IPS-20b (cell line): ENCODE measurements around the gene PAX8.

Source experiments
- H3K27ac ChIP-seq: one replicate; pipeline ENCODE4 v1.5.1; 2013; ENCODE audit warnings: low read length
- H3K27me3 ChIP-seq: 2 replicates; pipeline ENCODE4 v1.6.1; 2013; ENCODE audit warnings: mild to moderate bottlenecking, low read length, inconsistent platforms; ENCODE audit not compliant: insufficient read depth
- H3K36me3 ChIP-seq: 2 replicates; pipeline ENCODE4 v1.6.1; 2013; ENCODE audit warnings: low read depth, mild to moderate bottlenecking, inconsistent platforms, low read length, moderate library complexity; ENCODE audit not compliant: insufficient read depth
- H3K4me1 ChIP-seq: 2 replicates; pipeline ENCODE4 v1.6.1; 2013; ENCODE audit warnings: mild to moderate bottlenecking, control low read depth, inconsistent platforms, low read length, moderate library complexity; ENCODE audit not compliant: insufficient read depth
- H3K4me3 ChIP-seq: 2 replicates; pipeline ENCODE4 v1.5.1; 2013; ENCODE audit warnings: mild to moderate bottlenecking, low read length, inconsistent platforms
- H3K9ac ChIP-seq: 2 replicates; pipeline ENCODE4 v1.6.1; 2013; ENCODE audit warnings: low read depth, mild to moderate bottlenecking, inconsistent platforms, low read length, moderate library complexity
- H3K9me3 ChIP-seq: 2 replicates; pipeline ENCODE4 v1.6.1; 2013; ENCODE audit warnings: mild to moderate bottlenecking, low read depth, low read length, inconsistent platforms; ENCODE audit not compliant: insufficient read depth

PAX8 gene

GRCh38 chr2:113223813-113224212 is 54.9 kb downstream of the PAX8 start:
- Histone ChIP-seq H3K27me3 (no peaks in the 10 kb centered on the region), H3K4me1 (peaks cover 6% of the 10 kb centered on the region; the same call in 1 of the 2 replicates), H3K27ac (no peak overlapping the region), H3K9me3 (no peaks in the 10 kb centered on the region), H3K9ac (no peak overlapping the region), H3K4me3 (no peak overlapping the region), H3K36me3 (no peaks in the 10 kb centered on the region)

GRCh38 chr2:113221846-113222245 is 56.9 kb downstream of the PAX8 start:
- Histone ChIP-seq H3K4me1 (peaks cover 6% of the 10 kb centered on the region; the same call in 1 of the 2 replicates), H3K36me3 (no peaks in the 10 kb centered on the region), H3K4me3 (no peak overlapping the region), H3K9ac (no peak overlapping the region), H3K27ac (no peak overlapping the region), H3K27me3 (no peaks in the 10 kb centered on the region), H3K9me3 (no peaks in the 10 kb centered on the region)

GRCh38 chr2:113220970-113221708 is 57.6 kb downstream of the PAX8 start:
- Histone ChIP-seq H3K27me3 (no peaks in the 10 kb centered on the region), H3K4me1 (peaks cover 6% of the 10 kb centered on the region; the same call in 1 of the 2 replicates), H3K9ac (no peak overlapping the region), H3K36me3 (no peaks in the 10 kb centered on the region), H3K4me3 (no peak overlapping the region), H3K9me3 (no peaks in the 10 kb centered on the region), H3K27ac (no peak overlapping the region)

GRCh38 chr2:113219889-113220641 is 58.7 kb downstream of the PAX8 start:
- no peak overlapping the region for H3K27ac ChIP-seq
- H3K4me1 ChIP-seq = no peaks in the 10 kb centered on the region; the same call in 1 of the 2 replicates
- no peaks in the 10 kb centered on the region for H3K9me3 ChIP-seq
- H3K4me3 ChIP-seq = no peak overlapping the region
- no peaks in the 10 kb centered on the region for H3K36me3 ChIP-seq
- H3K27me3 ChIP-seq = no peaks in the 10 kb centered on the region
- no peak overlapping the region for H3K9ac ChIP-seq

- H3K36me3 ChIP-seq = no peaks in the 10 kb centered on the region
- no peaks in the 10 kb centered on the region; the same call in 1 of the 2 replicates for H3K4me1 ChIP-seq
- H3K27ac ChIP-seq = no peak overlapping the region
- H3K9me3 ChIP-seq = no peaks in the 10 kb centered on the region
- no peak overlapping the region for H3K4me3 ChIP-seq
- H3K9ac ChIP-seq = no peak overlapping the region
- no peaks in the 10 kb centered on the region for H3K27me3 ChIP-seq
Observed at GRCh38 chr2:113219525-113219888, 59.2 kb downstream of the PAX8 start.

- Histone ChIP-seq H3K27ac (no peak overlapping the region), H3K9me3 (no peaks in the 10 kb centered on the region), H3K36me3 (no peaks in the 10 kb centered on the region), H3K4me3 (no peak overlapping the region), H3K27me3 (no peaks in the 10 kb centered on the region), H3K9ac (no peak overlapping the region), H3K4me1 (no peaks in the 10 kb centered on the region; the same call in 1 of the 2 replicates)
Observed at GRCh38 chr2:113219092-113219441, 59.7 kb downstream of the PAX8 start.

GRCh38 chr2:113218283-113219091 is 60.2 kb downstream of the PAX8 start:
- Histone ChIP-seq H3K9ac (no peak overlapping the region), H3K27me3 (no peaks in the 10 kb centered on the region), H3K4me3 (no peak overlapping the region), H3K27ac (no peak overlapping the region), H3K4me1 (no peaks in the 10 kb centered on the region; the same call in 1 of the 2 replicates), H3K9me3 (no peaks in the 10 kb centered on the region), H3K36me3 (no peaks in the 10 kb centered on the region)

- H3K27me3 ChIP-seq = no peaks in the 10 kb centered on the region
- H3K27ac ChIP-seq = no peak overlapping the region
- H3K9ac ChIP-seq = no peak overlapping the region
- H3K4me1 ChIP-seq = no peaks in the 10 kb centered on the region; the same call in 1 of the 2 replicates
- no peaks in the 10 kb centered on the region for H3K9me3 ChIP-seq
- no peak overlapping the region for H3K4me3 ChIP-seq
- H3K36me3 ChIP-seq = no peaks in the 10 kb centered on the region
Observed at GRCh38 chr2:113217455-113218282, 61.1 kb downstream of the PAX8 start.

GRCh38 chr2:113216891-113217454 is 61.7 kb downstream of the PAX8 start:
- Histone ChIP-seq H3K4me1 (no peaks in the 10 kb centered on the region; the same call in 1 of the 2 replicates), H3K9ac (no peak overlapping the region), H3K36me3 (no peaks in the 10 kb centered on the region), H3K4me3 (no peak overlapping the region), H3K27me3 (no peaks in the 10 kb centered on the region), H3K9me3 (no peaks in the 10 kb centered on the region), H3K27ac (no peak overlapping the region)

GRCh38 chr2:113216321-113216720 is 62.4 kb downstream of the PAX8 start:
- Histone ChIP-seq H3K4me3 (no peak overlapping the region), H3K9ac (no peak overlapping the region), H3K9me3 (no peaks in the 10 kb centered on the region), H3K27ac (no peak overlapping the region), H3K27me3 (no peaks in the 10 kb centered on the region), H3K36me3 (no peaks in the 10 kb centered on the region), H3K4me1 (no peaks in the 10 kb centered on the region; the same call in 1 of the 2 replicates)

- H3K27ac ChIP-seq = no peak overlapping the region
- no peak overlapping the region for H3K4me3 ChIP-seq
- H3K36me3 ChIP-seq = no peaks in the 10 kb centered on the region
- no peaks in the 10 kb centered on the region for H3K9me3 ChIP-seq
- no peak overlapping the region for H3K9ac ChIP-seq
- no peaks in the 10 kb centered on the region; the same call in 1 of the 2 replicates for H3K4me1 ChIP-seq
- no peaks in the 10 kb centered on the region for H3K27me3 ChIP-seq
Observed at GRCh38 chr2:113215056-113215455, 63.7 kb downstream of the PAX8 start.
